Stimulated activated CD8-positive, alpha-beta memory T cell treated with anti-CD3 and anti-CD28 coated beads, Interleukin-12 subunit alpha, Interleukin-12 subunit beta, amount 100 ng/mL, for 24 hours (primary cell): ENCODE results near the gene PCDHGB6.
"Not testable (repeated sequence)": the region's sequence is repeated elsewhere in the genome, so short reads cannot be mapped to it uniquely, and the experiment has no call there.

Source experiments
- DNase-seq: peaks from one replicate; pipeline ENCODE4 v3.0.0-alpha.2; 2020; ENCODE audit errors: extremely low read depth

Gene PCDHGB6

GRCh38 chr5:141407790-141408505 lies at the start of gene PCDHGB6:
Gene PCDHGB6 (plus strand): TSS chr5:141408021. CDS start chr5:141408203, 182 bp downstream.
- not testable (repeated sequence) for DNase-seq

GRCh38 chr5:141359790-141360426 lies 47.9 kb upstream of the PCDHGB6 start, which contains the start of gene PCDHGB2:
Gene PCDHGB2 (plus strand): TSS chr5:141359994. CDS start chr5:141360136, 142 bp downstream.
- no peak for DNase-seq

DNA sequence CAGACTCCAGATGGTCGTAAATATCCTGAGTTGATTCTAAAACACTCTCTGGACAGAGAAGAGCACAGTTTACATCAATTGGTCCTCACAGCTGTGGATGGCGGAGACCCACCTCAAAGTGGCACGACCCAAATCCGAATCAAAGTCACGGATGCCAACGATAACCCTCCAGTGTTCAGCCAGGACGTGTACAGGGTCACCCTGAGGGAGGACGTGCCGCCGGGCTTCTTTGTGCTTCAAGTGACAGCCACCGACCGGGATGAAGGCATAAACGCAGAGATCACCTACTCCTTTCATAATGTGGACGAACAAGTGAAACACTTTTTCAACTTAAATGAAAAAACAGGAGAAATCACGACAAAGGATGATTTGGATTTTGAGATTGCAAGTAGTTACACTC lies 47.1 kb upstream of the PCDHGB6 start:
- DNase-seq, result no peak

GRCh38 chr5:141362719-141363118 lies 45.1 kb upstream of the PCDHGB6 start:
- DNase-seq, result no peak

DNA sequence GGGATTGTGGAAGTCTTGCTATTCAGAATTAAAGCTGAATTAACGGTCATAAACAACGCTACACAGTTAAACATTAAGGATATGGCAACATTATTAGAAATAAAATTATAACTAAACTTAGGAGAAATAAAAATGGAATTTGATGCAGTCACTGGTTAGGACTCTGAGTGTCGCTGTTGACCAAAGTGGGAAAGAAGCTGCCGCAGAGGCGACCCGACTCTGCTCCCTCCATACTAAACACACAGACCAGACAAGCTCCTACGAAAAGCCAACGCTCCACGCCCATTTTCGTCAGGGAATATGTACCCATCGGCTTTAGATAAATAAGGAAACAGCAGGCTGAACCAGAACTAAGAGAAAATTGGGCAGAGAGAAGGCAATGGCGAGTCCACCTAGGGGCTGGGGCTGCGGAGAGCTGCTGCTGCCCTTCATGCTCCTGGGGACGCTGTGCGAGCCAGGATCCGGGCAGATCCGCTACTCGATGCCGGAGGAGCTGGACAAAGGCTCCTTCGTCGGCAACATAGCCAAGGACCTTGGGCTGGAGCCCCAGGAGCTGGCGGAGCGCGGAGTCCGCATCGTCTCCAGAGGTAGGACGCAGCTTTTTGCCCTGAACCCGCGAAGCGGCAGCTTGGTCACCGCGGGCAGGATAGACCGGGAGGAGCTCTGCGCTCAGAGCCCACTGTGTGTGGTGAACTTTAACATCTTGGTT lies 43.7 kb upstream of the PCDHGB6 start, which contains the start of gene PCDHGA5:
TSS of gene PCDHGA5 (plus strand) at position 211 of the 709 bp plus-strand sequence. CDS start at position 380, 169 bp downstream.
- no peak for DNase-seq

DNA sequence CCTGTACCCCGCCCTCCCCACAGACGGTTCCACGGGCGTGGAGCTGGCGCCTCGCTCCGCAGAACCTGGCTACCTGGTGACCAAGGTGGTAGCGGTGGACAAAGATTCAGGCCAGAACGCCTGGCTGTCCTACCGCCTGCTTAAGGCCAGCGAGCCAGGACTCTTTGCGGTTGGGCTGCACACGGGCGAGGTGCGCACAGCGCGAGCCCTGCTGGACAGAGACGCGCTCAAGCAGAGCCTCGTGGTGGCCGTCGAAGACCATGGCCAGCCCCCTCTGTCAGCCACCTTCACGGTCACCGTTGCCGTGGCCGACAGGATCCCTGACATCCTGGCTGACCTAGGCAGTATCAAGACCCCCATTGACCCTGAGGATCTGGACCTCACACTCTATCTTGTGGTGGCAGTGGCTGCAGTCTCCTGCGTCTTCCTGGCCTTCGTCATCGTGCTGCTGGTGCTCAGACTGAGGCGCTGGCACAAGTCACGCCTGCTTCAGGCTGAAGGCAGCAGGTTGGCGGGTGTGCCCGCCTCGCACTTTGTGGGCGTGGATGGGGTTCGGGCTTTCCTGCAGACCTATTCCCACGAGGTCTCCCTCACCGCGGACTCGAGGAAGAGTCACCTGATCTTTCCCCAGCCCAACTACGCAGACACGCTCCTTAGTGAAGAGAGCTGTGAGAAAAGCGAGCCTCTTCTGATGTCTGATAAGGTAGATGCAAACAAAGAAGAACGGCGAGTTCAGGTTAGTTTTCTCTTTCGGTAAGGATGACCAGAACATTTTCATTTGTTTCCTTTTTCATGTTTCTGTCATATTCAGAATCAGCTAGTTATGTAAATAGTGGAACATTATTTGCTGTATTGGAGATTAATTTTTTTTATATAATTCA lies 41.6 kb upstream of the PCDHGB6 start:
- no peak for DNase-seq

GRCh38 chr5:141369994-141370848 lies 37.6 kb upstream of the PCDHGB6 start, which contains the start of gene PCDHGB3:
Gene PCDHGB3 (plus strand): TSS chr5:141370242. CDS start chr5:141370395, 153 bp downstream.
- no peak for DNase-seq

GRCh38 chr5:141371572-141372475 lies 36.0 kb upstream of the PCDHGB6 start:
- no peak for DNase-seq

- no peak for DNase-seq
Observed at GRCh38 chr5:141373673-141374317, 34.0 kb upstream of the PCDHGB6 start, which contains the start of gene PCDHGA6. Gene PCDHGA6 (plus strand): TSS chr5:141373891. CDS start chr5:141374084, 193 bp downstream.

DNA sequence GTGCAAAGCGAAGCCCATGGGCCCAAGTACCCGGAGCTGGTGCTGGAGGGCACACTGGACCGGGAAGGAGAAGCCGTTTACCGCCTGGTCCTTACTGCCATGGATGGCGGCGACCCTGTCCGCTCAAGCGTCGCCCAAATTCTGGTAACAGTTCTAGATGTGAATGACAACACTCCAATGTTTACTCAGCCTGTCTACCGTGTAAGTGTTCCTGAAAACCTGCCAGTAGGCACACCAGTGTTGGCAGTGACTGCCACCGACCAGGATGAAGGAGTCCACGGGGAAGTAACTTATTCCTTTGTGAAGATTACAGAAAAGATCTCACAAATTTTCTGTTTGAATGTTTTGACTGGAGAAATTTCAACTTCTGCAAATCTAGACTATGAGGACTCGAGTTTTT lies 33.2 kb upstream of the PCDHGB6 start:
- no peak for DNase-seq

DNA sequence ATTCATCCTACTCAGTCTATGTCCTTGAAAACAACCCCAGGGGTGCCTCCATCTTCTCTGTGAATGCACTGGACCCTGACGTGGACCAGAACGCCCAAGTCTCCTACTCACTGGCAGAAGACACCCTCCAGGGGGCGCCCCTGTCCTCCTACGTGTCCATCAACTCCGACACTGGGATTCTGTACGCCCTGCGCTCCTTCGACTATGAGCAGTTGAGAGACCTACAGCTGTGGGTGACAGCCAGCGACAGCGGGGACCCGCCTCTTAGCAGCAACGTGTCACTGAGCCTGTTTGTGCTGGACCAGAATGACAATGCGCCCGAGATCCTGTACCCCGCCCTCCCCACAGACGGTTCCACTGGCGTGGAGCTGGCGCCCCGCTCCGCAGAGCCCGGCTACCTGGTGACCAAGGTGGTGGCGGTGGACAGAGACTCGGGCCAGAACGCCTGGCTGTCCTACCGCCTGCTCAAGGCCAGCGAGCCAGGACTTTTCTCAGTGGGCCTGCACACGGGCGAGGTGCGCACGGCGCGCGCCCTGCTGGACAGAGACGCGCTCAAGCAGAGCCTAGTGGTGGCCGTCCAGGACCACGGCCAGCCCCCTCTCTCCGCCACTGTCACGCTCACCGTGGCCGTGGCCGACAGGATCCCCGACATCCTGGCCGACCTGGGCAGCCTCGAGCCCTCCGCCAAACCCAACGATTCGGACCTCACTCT lies 32.2 kb upstream of the PCDHGB6 start:
- not testable (repeated sequence) for DNase-seq

DNA sequence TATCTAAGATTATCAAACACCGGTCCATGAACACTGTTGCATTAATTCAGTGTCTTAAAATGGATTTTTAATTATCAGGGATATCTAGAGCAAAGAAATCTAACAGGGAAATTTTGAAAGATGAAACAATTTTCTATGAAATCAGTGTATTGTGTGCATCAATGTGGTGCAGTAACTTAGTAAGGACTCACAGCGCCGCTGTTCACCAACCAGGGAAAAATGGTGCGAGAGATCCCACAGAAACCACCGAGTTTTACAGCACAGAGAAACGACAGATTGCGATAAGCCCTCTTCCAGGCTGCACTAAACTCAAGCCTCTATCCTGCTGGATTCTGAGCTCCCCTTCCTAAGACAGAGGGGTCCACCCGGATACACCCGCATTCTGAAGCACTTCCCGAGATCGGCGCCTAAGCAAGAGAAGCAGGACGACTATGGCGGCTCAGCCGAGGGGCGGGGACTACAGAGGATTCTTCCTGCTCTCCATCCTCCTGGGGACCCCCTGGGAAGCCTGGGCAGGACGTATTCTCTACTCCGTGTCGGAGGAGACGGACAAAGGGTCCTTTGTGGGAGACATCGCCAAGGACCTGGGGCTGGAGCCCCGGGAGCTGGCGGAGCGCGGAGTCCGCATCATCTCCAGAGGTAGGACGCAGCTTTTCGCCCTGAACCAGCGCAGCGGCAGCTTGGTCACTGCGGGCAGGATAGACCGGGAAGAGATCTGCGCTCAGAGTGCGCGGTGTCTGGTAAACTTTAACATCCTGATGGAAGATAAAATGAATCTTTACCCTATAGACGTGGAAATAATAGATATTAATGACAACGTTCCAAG lies 25.1 kb upstream of the PCDHGB6 start, which contains the start of gene PCDHGA7:
TSS of gene PCDHGA7 (plus strand) at position 274 of the 826 bp plus-strand sequence. CDS start at position 432, 158 bp downstream.
- DNase-seq, result no peak

DNA sequence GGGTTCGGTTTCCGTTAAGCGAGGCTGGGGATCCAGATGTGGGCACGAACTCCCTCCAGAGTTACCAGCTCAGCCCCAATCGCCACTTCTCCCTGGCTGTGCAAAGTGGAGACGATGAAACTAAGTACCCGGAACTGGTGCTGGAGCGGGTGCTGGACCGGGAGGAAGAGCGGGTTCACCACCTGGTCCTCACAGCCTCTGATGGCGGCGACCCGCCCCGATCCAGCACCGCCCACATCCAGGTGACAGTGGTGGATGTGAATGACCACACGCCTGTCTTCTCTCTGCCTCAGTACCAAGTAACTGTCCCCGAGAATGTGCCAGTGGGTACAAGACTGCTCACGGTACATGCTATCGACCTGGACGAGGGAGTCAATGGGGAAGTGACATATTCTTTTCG lies 24.5 kb upstream of the PCDHGB6 start:
- DNase-seq, result no peak

- no peak for DNase-seq
Observed at GRCh38 chr5:141384471-141385267, 23.2 kb upstream of the PCDHGB6 start.

GRCh38 chr5:141387557-141388311 lies 20.1 kb upstream of the PCDHGB6 start, which contains the start of gene PCDHGB4:
Gene PCDHGB4 (plus strand): TSS chr5:141387698. CDS start chr5:141387885, 187 bp downstream.
- not testable (repeated sequence) for DNase-seq
